Measurements from ENCODE around the gene EXOC3. TPM values are rescaled to one million over a fixed set of nuclear protein-coding genes. Genes with fewer than 3 reads are reported as not detected.

The EXOC3 gene
- total RNA-seq, 2 experiments from 2014 or later, result 31.0 to 58.2 TPM

- DNase-seq (ENCODE audit: low spot score), result no peak
- no peak overlapping the region for H3K4me3 ChIP-seq (ENCODE audit: low read depth, low read length, poor library complexity, severe bottlenecking)
- peaks cover 4% of the 10 kb centered on the region; the same call in 1 of the 2 replicates for H3K79me2 ChIP-seq (ENCODE audit: insufficient read depth, low read depth, low read length)
- ChIA-PET POLR2A (no interaction called here), CTCF (ENCODE audit: unreplicated experiment) (no interaction called here)
- H3K9me3 ChIP-seq (ENCODE audit: low read length), result no peaks in the 10 kb centered on the region
- H4K20me1 ChIP-seq (ENCODE audit: insufficient read depth, low read length), result peaks cover 3% of the 10 kb centered on the region; the same call in 1 of the 2 replicates
- H3K9me2 ChIP-seq (ENCODE audit: insufficient read depth, low read length), result no peaks in the 10 kb centered on the region
- H2AFZ ChIP-seq (ENCODE audit: low read length), result no peak overlapping the region
- intact Hi-C loops (cut with micrococcal nuclease; ENCODE audit: unreplicated experiment), result no loop called here
- H3K4me2 ChIP-seq (ENCODE audit: low read length), result no peak overlapping the region
- peaks cover 15% of the 10 kb centered on the region for H3K4me1 ChIP-seq (ENCODE audit: insufficient read depth, low read length, poor library complexity, severe bottlenecking)
- BruUV-seq (replicated peaks), result no TSS peak
- H3K36me3 ChIP-seq (ENCODE audit: insufficient read depth, low read length), result peaks cover 60% of the 10 kb centered on the region
- no peak overlapping the region for H3K27ac ChIP-seq (ENCODE audit: low read depth, low read length, poor library complexity, severe bottlenecking)
- TF ChIP-seq, protein P1, sequence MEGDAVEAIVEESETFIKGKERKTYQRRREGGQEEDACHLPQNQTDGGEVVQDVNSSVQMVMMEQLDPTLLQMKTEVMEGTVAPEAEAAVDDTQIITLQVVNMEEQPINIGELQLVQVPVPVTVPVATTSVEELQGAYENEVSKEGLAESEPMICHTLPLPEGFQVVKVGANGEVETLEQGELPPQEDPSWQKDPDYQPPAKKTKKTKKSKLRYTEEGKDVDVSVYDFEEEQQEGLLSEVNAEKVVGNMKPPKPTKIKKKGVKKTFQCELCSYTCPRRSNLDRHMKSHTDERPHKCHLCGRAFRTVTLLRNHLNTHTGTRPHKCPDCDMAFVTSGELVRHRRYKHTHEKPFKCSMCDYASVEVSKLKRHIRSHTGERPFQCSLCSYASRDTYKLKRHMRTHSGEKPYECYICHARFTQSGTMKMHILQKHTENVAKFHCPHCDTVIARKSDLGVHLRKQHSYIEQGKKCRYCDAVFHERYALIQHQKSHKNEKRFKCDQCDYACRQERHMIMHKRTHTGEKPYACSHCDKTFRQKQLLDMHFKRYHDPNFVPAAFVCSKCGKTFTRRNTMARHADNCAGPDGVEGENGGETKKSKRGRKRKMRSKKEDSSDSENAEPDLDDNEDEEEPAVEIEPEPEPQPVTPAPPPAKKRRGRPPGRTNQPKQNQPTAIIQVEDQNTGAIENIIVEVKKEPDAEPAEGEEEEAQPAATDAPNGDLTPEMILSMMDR (conservative IDR thresholded peaks at IDR 0.05; ENCODE audit: low read length), result no peak
- TF ChIP-seq EZH2phosphoT487 (IDR thresholded peaks at IDR 0.05; ENCODE audit: borderline replicate concordance, low read depth, low read length), result no peak
These were observed 23.8 kb downstream of the EXOC3 start for GRCh38 chr5:466661-467310.

DNA sequence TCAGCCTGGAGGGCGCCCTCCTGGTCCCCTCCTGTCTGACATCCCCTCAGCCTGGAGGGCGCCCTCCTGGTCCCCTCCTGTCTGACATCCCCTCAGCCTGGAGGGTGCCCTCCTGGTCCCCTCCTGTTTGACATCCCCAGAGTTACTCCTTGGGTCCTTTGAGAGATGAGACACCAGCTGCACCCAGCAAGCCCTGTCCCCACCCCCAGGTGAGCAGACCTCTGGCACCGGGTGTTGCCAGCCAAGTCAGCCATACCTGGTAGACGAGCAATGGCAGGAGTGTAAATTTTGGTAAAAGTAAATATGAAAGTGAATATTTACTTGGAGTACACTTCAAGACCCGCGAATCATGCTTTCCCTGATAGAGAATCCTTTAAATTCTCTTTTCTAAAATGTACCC, 25.4 kb downstream of the EXOC3 start:
- H3K4me3 ChIP-seq (ENCODE audit: low read depth, low read length, poor library complexity, severe bottlenecking), result no peak overlapping the region
- DNase-seq (ENCODE audit: low spot score), result no peak
- peaks cover 49% of the 10 kb centered on the region for H3K36me3 ChIP-seq (ENCODE audit: insufficient read depth, low read length)
- H3K79me2 ChIP-seq (ENCODE audit: insufficient read depth, low read depth, low read length), result peaks cover 11% of the 10 kb centered on the region; the same call in 1 of the 2 replicates
- H4K20me1 ChIP-seq (ENCODE audit: insufficient read depth, low read length), result peaks cover 4% of the 10 kb centered on the region; the same call in 1 of the 2 replicates
- peaks cover 19% of the 10 kb centered on the region for H3K4me1 ChIP-seq (ENCODE audit: insufficient read depth, low read length, poor library complexity, severe bottlenecking)
- H3K4me2 ChIP-seq (ENCODE audit: low read length), result no peak overlapping the region
- BruUV-seq (replicated peaks), result no TSS peak
- CTCF ChIA-PET (ENCODE audit: unreplicated experiment), result no interaction called here
- intact Hi-C loops (cut with micrococcal nuclease; ENCODE audit: unreplicated experiment), result no loop called here
- no peaks in the 10 kb centered on the region for H3K9me3 ChIP-seq (ENCODE audit: low read length)
- no peak overlapping the region for H3K27ac ChIP-seq (ENCODE audit: low read depth, low read length, poor library complexity, severe bottlenecking)
- POLR2A ChIA-PET, result no interaction called here
- TF ChIP-seq, protein P1 (conservative IDR thresholded peaks at IDR 0.05; ENCODE audit: low read length), result no peak
- TF ChIP-seq EZH2phosphoT487 (IDR thresholded peaks at IDR 0.05; ENCODE audit: borderline replicate concordance, low read depth, low read length), result no peak
- H3K9me2 ChIP-seq (ENCODE audit: insufficient read depth, low read length), result no peaks in the 10 kb centered on the region
- no peak overlapping the region for H2AFZ ChIP-seq (ENCODE audit: low read length)

Measured in OCI-LY7 (cell line).